Activated CD4-positive, alpha-beta T cell treated with anti-CD3 and anti-CD28 coated beads for 36 hours (primary cell): ENCODE measurements around the gene ATP2B1. TPM values are rescaled to one million over a fixed set of nuclear protein-coding genes. Genes with fewer than 3 reads are reported as not detected.

Experiments used
- ATAC-seq: fragments of 200-7000 bp; cut with Tn5 transposase; one replicate; pipeline ENCODE4 v1.10.0; 2021; ENCODE audit warnings: mild to moderate bottlenecking, moderate library complexity
- CTCF ChIA-PET: fragments of 350-600 bp; sonication (Branson Sonifier 250); formaldehyde crosslinking; loops from one replicate; lab custom pipeline; 2021; ENCODE audit warnings: antibody characterized with exemption; lab: Charles Lee
- POLR2A ChIA-PET: fragments of 350-600 bp; sonication (Branson Sonifier 250); formaldehyde crosslinking; loops from one replicate; lab custom pipeline; 2021; ENCODE audit warnings: antibody characterized with exemption, inconsistent platforms; lab: Charles Lee
- DNase-seq: peaks from one replicate; pipeline ENCODE4 v3.0.0-alpha.2; 2020
- H3K27ac Mint-ChIP-seq: one replicate; pipeline ENCODE4 v1.8.0; 2021; ENCODE audit warnings: mixed read lengths
- H3K27me3 Mint-ChIP-seq: one replicate; pipeline ENCODE4 v1.8.0; 2021; ENCODE audit warnings: mixed read lengths
- H3K36me3 Mint-ChIP-seq: one replicate; pipeline ENCODE4 v1.8.0; 2021; ENCODE audit warnings: low read depth, mixed read lengths
- H3K4me1 Mint-ChIP-seq: one replicate; pipeline ENCODE4 v1.8.0; 2021; ENCODE audit warnings: mixed read lengths
- H3K4me3 Mint-ChIP-seq: one replicate; pipeline ENCODE4 v1.8.0; 2021; ENCODE audit warnings: mild to moderate bottlenecking, moderate library complexity, mixed read lengths
- H3K9me3 Mint-ChIP-seq: one replicate; pipeline ENCODE4 v1.8.0; 2021; ENCODE audit warnings: low read depth, mixed read lengths
- intact Hi-C, 2 experiments: fragments of 100-400 bp; cut with DNase I in 1 of 2; cut with micrococcal nuclease in 1 of 2; formaldehyde crosslinking; loops; one replicate each; pipeline versions ENCODE4 v1.14.2 to v1.15.1; 2022 to 2024; cut with DNase I, micrococcal nuclease
- total RNA-seq, 2 experiments: library from RNA; stranded (reverse); gene quantifications; one replicate each; pipeline ENCODE4 v1.2.3, GENCODE V29; 2021

ATP2B1 gene
- total RNA-seq, 2 experiments from 2014 or later: 18.8 to 19.7 TPM

DNA sequence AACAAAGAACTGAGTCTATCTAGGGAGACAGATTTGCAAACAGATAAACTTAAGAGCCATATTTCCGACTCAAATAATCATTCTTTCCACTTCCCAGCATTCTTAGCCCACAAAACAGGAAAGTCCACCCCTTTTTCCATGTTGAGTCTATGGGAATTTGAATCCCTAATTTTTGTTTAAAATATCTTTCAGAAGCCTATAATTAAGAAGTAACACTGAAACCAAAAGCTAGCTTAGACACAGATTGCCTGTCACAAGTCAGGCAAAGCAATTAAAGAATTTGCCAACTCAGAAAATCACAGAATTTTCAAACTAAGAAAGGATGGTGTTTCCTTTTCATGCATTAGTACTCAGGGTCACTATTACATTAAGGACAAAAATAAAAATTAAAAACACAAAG is 17.0 kb downstream of the ATP2B1 start:
- Mint-ChIP-seq H3K4me3 (no peak overlapping the region), H3K36me3 (peaks cover 2% of the 10 kb centered on the region), H3K9me3 (no peaks in the 10 kb centered on the region), H3K4me1 (peaks cover 61% of the 10 kb centered on the region), H3K27me3 (no peaks in the 10 kb centered on the region), H3K27ac (no peak overlapping the region)
- POLR2A ChIA-PET: no interaction called here
- CTCF ChIA-PET: no interaction called here
- no peak for ATAC-seq
- intact Hi-C loops: no loop called here
- no peak for DNase-seq

DNA sequence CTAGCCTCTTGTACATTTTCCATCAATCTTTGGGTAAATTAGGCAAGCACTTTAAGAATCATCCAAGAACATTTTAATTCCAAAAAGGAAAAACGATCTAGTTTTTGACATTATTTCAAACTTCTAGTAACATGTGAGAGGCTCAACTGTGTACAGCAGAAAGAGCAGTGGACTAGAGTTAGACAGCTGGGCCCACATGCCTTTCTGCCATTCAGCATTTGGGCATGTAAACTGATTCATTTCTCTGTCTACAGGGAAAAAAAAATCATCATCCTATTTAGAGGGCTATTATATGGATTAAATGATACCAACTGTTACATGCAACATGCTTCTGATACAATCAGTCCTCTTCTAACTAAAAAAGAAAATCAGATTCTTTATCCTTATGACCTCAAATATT is 17.7 kb downstream of the ATP2B1 start:
- intact Hi-C loops: no loop called here
- ChIA-PET CTCF (interaction anchor here (0.6 kb wide), 1 partner anchor 163 kb away, joined by 3 read pairs; no protein-coding TSS in a partner anchor), POLR2A (no interaction called here)
- Mint-ChIP-seq H3K27me3 (no peaks in the 10 kb centered on the region), H3K36me3 (peaks cover 5% of the 10 kb centered on the region), H3K27ac (no peak overlapping the region), H3K4me1 (peaks cover 56% of the 10 kb centered on the region), H3K4me3 (no peak overlapping the region), H3K9me3 (peaks cover 2% of the 10 kb centered on the region)
- ATAC-seq (no peak), DNase-seq (no peak)

DNA sequence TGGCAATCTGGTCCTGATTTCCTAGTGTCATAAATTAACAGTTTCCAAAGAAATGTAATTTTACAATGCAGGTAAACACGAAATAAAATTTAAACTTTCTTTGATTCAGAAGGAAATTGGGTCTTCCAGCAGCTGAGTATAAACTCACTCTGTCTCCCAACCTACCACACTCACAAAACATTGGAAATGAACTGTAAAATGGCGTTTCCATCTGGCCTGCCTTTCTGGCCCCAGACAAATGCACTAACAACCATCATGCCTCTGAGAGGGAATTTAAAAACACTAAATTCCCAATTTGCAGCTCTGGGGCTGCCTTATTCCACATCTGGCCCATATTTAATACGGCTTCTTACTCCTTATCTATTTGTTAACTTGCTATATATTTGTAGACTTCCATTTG is 19.3 kb downstream of the ATP2B1 start:
- H3K36me3 Mint-ChIP-seq: peaks cover 10% of the 10 kb centered on the region
- H3K9me3 Mint-ChIP-seq: peaks cover 2% of the 10 kb centered on the region
- no peak overlapping the region for H3K4me3 Mint-ChIP-seq
- intact Hi-C loops: no loop called here
- DNase-seq (no peak), ATAC-seq (no peak)
- no peak overlapping the region for H3K27ac Mint-ChIP-seq
- H3K4me1 Mint-ChIP-seq: peaks cover 57% of the 10 kb centered on the region
- ChIA-PET CTCF (interaction anchor here (0.7 to 1.8 kb wide), 4 partner anchors 10 to 17 kb away, joined by 3 to 6 read pairs (median 4); no protein-coding TSS in a partner anchor), POLR2A (no interaction called here)
- no peaks in the 10 kb centered on the region for H3K27me3 Mint-ChIP-seq

DNA sequence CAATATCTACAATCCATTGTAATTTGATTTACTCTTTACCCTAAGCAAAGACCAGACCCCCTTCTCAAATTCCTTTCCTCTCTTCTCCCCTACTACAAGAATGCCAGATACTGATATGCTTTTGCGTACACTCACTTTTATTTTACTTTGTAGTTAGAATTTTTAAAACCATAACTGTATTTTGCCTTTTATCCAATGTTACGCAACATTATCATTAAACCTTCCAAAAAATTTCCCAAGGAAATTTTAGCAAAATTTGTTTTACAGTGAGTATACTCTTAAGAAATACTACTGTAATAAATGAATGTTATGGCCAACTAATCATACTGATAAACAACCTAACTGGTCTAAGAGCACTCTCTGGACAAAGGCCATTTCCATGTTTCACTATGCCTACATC is 22.3 kb downstream of the ATP2B1 start:
- H3K36me3 Mint-ChIP-seq: peaks cover 21% of the 10 kb centered on the region
- ATAC-seq (no peak), DNase-seq (no peak)
- ChIA-PET POLR2A (no interaction called here), CTCF (no interaction called here)
- no peak overlapping the region for H3K27ac Mint-ChIP-seq
- peaks cover 39% of the 10 kb centered on the region for H3K4me1 Mint-ChIP-seq
- H3K4me3 Mint-ChIP-seq: no peak overlapping the region
- H3K9me3 Mint-ChIP-seq: peaks cover 16% of the 10 kb centered on the region
- H3K27me3 Mint-ChIP-seq: no peaks in the 10 kb centered on the region
- intact Hi-C loops: no loop called here

DNA sequence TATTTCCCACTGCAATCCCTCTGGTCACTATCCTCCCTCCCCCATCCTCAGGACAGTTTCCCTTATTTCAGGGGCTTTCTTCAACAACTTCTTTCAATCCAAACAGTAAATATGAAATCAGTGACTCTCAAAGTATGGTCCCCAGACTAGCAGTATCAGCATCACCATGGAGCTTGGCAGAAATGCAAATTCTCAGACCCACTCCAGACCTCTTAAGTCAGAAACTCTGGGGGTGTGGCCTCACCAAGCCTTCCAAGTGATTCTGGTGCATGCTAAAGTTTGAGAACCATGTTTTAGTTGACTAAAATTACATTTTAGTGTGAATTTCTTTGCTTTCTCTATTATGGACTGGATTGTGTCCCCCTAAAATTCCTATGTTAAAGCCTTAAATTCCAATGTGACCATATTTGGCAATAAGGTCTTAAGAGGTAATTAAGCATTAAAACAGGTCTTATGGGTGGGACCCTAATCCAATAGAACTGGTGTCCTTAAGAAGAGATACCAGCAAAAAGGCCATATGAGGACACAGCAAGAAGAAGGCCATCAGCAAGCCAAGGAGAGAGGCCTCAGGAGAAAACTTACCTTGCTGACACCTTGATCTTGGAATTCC is 23.2 kb downstream of the ATP2B1 start:
- intact Hi-C loops: no loop called here
- H3K4me1 Mint-ChIP-seq: peaks cover 31% of the 10 kb centered on the region
- peaks cover 26% of the 10 kb centered on the region for H3K36me3 Mint-ChIP-seq
- no peak for ATAC-seq
- H3K27me3 Mint-ChIP-seq: no peaks in the 10 kb centered on the region
- no peak for DNase-seq
- H3K4me3 Mint-ChIP-seq: no peak overlapping the region
- H3K27ac Mint-ChIP-seq: no peak overlapping the region
- peaks cover 18% of the 10 kb centered on the region for H3K9me3 Mint-ChIP-seq
- ChIA-PET CTCF (no interaction called here), POLR2A (no interaction called here)

DNA sequence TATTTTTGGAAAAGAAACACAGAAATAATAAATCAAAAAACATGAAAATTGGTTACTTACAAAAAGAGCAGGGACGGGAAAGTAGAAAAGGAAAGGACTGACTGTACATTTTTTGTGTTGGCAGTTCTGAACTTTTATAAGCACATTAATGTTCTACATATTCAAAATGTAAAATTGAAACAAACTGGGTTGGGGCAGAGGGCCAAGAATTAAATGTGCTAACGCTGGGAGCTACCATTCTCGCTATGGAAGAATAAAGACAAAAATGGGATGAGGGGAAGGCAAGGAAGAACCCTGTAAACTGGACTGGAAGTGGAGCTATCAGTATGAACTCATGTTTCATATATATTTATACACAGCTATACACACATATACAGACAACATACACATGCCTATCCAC is 24.5 kb downstream of the ATP2B1 start:
- ATAC-seq (no peak), DNase-seq (no peak)
- ChIA-PET CTCF (interaction anchor here (0.9 kb wide), 1 partner anchor 141 kb away, joined by 4 read pairs; no protein-coding TSS in a partner anchor), POLR2A (no interaction called here)
- H3K27ac Mint-ChIP-seq: no peak overlapping the region
- H3K27me3 Mint-ChIP-seq: no peaks in the 10 kb centered on the region
- H3K4me3 Mint-ChIP-seq: no peak overlapping the region
- H3K4me1 Mint-ChIP-seq: peaks cover 38% of the 10 kb centered on the region
- peaks cover 35% of the 10 kb centered on the region for H3K36me3 Mint-ChIP-seq
- peaks cover 24% of the 10 kb centered on the region for H3K9me3 Mint-ChIP-seq
- intact Hi-C loops: no loop called here

DNA sequence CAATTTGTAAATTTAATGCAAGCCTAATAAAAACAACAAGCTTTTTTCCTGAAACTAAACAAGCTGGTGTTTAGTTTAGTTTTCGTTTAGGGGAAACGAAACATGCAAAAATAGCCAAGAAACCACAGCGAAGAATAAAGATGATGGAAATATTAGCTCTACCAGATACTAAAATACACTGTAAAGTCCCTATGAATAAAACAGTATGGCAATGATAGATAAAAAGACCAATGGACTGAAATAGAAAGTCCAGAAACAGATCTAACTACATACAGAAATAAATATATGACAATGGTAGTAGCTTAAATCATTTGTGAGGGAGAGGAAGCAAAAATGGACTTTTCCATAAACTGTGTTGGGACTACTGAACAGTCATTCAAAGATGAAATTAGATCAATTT is 26.4 kb downstream of the ATP2B1 start:
- POLR2A ChIA-PET: no interaction called here
- ATAC-seq (no peak), DNase-seq (no peak)
- Mint-ChIP-seq H3K4me3 (no peak overlapping the region), H3K9me3 (peaks cover 24% of the 10 kb centered on the region), H3K27me3 (no peaks in the 10 kb centered on the region), H3K36me3 (peaks cover 34% of the 10 kb centered on the region), H3K4me1 (peaks cover 43% of the 10 kb centered on the region), H3K27ac (no peak overlapping the region)
- intact Hi-C loops: no loop called here
- CTCF ChIA-PET: interaction anchor here (1.2 kb wide), 1 partner anchor 9 kb away, joined by 4 read pairs; no protein-coding TSS in a partner anchor

DNA sequence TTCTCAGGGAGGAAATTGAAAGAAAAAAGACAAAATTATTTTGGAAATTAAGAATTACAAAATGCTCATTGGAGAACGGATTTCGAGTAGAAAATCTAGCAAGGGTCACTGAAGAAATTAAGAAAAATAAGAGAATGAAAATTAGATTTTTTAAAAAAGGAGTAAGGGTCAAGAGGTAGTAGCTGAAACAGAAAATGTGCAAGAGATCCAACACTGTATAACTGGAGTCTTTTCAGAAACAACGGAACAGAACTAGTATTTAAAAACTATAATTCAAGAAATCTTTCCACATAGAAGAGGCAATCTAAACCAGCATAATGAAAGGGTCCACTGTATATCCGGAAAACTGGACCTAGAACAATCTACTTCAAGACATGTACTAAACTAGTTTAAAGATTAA is 28.2 kb downstream of the ATP2B1 start:
- DNase-seq (no peak), ATAC-seq (no peak)
- Mint-ChIP-seq H3K4me3 (no peak overlapping the region), H3K27me3 (no peaks in the 10 kb centered on the region), H3K9me3 (peaks cover 22% of the 10 kb centered on the region), H3K4me1 (peaks cover 52% of the 10 kb centered on the region), H3K27ac (no peak overlapping the region), H3K36me3 (peaks cover 30% of the 10 kb centered on the region)
- intact Hi-C loops: no loop called here
- POLR2A ChIA-PET: no interaction called here
- CTCF ChIA-PET: interaction anchor here (1.0 kb wide), 1 partner anchor 22 kb away, joined by 3 read pairs; no protein-coding TSS in a partner anchor

DNA sequence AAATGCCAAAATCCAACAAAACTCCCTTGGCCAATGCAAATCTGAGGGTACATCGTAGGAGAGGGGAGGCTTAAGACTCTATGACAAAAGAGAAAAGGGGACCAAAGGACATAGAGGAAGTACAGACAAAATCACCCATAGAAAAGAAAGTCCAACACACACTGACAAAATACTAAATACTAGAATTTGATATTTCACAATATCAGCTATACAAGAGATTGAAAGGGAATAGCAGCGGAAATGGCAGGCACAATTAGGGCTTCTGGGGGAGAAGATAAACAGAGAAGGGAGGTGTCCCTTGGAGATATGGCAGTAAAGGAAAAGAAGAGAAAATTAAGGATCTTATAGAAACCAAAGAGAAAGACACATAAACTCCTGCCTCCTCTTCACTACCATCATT is 29.0 kb downstream of the ATP2B1 start:
- H3K36me3 Mint-ChIP-seq: peaks cover 25% of the 10 kb centered on the region
- H3K4me1 Mint-ChIP-seq: peaks cover 48% of the 10 kb centered on the region
- ATAC-seq: no peak
- no peaks in the 10 kb centered on the region for H3K27me3 Mint-ChIP-seq
- DNase-seq: no peak
- no peak overlapping the region for H3K27ac Mint-ChIP-seq
- ChIA-PET CTCF (interaction anchor here (1.9 kb wide), 1 partner anchor 9 kb away, joined by 6 read pairs; no protein-coding TSS in a partner anchor), POLR2A (no interaction called here)
- peaks cover 22% of the 10 kb centered on the region for H3K9me3 Mint-ChIP-seq
- no peak overlapping the region for H3K4me3 Mint-ChIP-seq
- intact Hi-C loops: no loop called here

DNA sequence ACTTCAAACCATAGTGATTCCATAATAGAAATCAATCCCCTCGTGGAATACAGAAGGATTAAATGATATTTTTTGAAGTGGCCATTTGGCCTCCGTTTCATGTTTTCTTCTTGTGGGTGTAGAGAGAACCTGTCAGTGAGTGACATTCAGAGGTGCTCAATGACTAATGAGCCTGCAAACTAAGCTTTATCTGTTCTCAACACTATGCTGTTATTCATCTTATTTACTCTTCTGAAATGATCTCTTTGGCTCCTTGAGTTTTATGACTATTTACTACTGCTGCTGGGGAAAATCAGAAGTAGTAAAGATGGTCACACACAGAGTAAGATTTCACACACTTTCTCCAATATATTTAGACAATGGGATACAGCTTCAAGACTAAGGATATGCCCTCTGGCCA is 30.4 kb downstream of the ATP2B1 start:
- peaks cover 19% of the 10 kb centered on the region for H3K9me3 Mint-ChIP-seq
- peak; percentile 84 for ATAC-seq
- ChIA-PET POLR2A (interaction anchor here (0.7 to 0.8 kb wide), 2 partner anchors 31 to 108 kb away, joined by 3 read pairs; no protein-coding TSS in a partner anchor), CTCF (interaction anchor here (0.6 to 1.9 kb wide), 2 partner anchors 10 to 18 kb away, joined by 3 to 6 read pairs; no protein-coding TSS in a partner anchor)
- no peak overlapping the region for H3K4me3 Mint-ChIP-seq
- no peak overlapping the region for H3K27ac Mint-ChIP-seq
- intact Hi-C loops: no loop called here
- DNase-seq: no peak
- no peaks in the 10 kb centered on the region for H3K27me3 Mint-ChIP-seq
- peaks cover 57% of the 10 kb centered on the region for H3K4me1 Mint-ChIP-seq
- H3K36me3 Mint-ChIP-seq: peaks cover 25% of the 10 kb centered on the region

DNA sequence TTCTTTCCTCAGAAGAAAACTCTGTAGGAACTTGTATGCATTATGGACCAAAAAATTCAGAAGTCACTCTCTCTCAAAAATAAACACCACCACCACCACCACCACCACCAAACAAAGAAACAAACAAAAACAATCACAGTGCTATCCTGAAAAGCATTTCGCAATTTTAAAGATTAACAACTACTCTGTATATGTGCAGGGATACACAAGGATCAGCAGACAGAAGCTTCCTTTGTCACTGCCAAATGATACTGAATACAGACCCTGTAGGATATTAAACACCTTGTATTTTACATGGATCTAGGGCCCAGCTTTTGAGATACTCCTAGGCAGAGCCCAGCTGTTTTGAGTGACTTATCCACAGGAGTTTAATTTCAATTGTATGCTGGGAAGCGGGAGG is 31.7 kb downstream of the ATP2B1 start:
- intact Hi-C loops: no loop called here
- ChIA-PET CTCF (interaction anchor here (0.9 to 1.4 kb wide), 2 partner anchors 11 to 78 kb away, joined by 3 read pairs; no protein-coding TSS in a partner anchor), POLR2A (interaction anchor here (0.7 kb wide), 1 partner anchor 283 kb away, joined by 3 read pairs; no protein-coding TSS in a partner anchor)
- Mint-ChIP-seq H3K4me1 (peaks cover 70% of the 10 kb centered on the region), H3K36me3 (peaks cover 18% of the 10 kb centered on the region), H3K9me3 (peaks cover 11% of the 10 kb centered on the region), H3K27ac (no peak overlapping the region), H3K27me3 (no peaks in the 10 kb centered on the region), H3K4me3 (no peak overlapping the region)
- no peak for DNase-seq
- ATAC-seq: no peak
